Stimulated activated CD4-positive, alpha-beta T cell treated with anti-CD3 and anti-CD28 coated beads, Interleukin-12 subunit alpha, Interleukin-12 subunit beta, amount 100 ng/mL, for 24 hours (primary cell): ENCODE measurements around the gene APBB2.
A peak's percentile ranks its signal among the peaks of the same experiment; 100 is the strongest.
"Not testable (repeated sequence)": the region's sequence is repeated elsewhere in the genome, so short reads cannot be mapped to it uniquely, and the experiment has no call there.

Experiments
- DNase-seq, 2 experiments: peaks; one replicate each; pipeline ENCODE4 v3.0.0-alpha.2; 2020; ENCODE audit warnings: low read depth in 2 of 2

Gene APBB2

DNA sequence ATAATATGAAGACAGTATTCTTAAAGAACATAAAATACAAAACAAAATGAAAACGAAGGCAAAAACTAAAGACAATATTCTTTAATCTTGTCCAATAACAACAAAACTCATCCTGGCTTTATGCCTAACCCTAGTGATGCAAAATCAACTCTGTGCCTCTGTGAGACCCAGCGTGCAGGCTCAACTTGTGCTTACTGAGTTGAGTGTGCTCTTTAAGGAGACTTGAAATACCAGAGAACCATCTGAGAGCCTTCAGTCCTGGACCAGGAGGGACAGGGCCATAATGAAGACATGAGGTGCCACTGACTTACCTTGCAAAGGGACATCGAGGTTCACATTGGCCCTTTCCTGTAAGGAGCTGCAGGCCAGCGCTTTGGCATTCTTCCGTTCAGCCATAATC is 387.5 kb downstream of the APBB2 start:
- no peak for DNase-seq

DNA sequence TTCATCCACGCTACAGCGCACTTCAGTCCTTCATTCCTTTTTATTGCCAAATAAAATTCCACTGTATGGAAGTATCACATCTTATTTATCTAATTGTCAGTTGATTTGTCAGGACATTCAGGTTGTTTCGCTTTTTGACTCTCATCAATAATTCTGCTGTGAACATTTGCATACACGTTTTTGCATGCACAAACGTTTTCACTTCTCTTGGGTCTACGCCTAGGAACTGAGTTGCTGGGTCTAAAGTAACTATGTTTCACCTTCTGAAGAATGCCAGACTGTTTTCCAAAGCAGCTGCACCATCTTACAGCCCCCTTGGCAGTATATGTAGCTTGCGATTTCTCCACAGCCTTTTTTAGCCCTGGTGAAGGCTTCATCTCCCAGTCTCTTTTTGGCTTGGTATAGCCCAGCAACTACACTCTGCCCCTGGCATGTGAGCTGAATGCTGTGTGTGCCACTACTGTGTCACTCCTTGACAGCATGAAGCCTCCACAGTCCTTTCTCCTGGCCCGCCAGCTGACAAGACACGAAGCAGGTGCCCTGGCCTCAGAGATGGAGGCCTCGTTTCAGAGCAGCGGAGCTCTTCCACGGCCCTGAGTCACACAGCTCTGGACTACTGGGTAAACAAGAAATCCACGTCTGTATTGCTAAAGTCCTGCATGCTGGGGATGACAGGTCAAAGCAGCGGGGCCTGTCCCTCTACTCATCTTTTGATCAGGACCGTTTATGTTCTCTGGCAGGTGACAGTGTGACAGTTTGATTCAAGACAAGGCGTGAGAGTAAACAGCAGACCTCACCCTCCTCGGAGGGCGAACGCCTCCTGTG is 389.1 kb downstream of the APBB2 start:
- DNase-seq = no peak

DNA sequence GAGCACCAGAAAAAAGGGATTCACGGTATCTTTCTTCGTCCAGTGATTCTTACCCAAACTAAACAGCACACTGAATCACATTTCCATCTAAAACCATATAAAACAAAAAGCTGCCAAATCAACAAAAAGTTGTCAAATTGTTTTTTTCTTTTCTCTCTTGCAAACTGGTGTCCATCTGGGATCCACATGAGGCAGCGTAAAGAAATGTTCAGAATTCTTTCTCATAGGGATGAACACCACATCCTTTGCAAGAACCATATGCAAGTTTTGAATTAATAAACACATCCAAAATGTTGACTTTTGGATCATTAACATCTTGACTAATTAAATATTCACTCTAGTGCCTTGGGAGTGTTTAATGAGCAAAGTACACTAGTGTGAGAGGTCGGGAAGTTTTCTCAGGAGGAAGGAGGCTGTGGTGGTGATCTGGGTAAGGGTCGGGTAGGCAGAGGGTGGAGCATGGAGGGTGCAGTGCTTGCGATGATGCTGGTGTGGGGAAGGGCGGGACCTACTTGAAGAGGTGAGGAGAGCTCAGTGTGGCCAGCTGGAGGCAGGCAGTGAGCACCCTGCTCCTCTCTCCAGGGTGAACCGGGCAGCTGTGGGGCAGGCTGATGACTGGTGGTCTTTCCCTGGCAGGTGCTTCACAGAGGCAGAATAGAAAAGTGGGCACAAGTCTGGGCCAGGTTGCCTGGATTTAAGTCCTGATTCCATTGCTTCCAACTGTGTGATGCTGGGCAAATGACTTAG is 391.7 kb downstream of the APBB2 start:
- DNase-seq = no peak

DNA sequence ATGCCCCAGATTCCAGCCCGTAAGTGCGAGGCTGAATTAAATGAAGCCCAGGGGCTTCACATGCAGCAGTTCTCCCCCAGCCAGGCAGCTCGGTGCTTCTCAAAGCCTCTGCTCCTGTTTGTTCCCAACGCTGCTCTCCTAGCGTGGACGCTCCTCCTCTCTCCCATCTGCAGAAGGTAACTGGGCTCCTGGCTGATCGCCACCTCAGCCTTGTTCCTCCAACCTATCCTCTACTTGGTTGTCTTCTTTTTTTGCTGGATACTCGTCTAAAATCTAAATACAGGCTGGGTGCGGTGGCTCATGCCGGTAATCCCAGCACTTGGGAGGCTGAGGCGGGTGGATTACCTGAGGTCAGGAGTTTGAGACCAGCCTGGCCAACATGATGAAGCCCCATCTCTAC is 394.2 kb downstream of the APBB2 start:
- DNase-seq = no peak

GRCh38 chr4:40817157-40817556 is 397.2 kb downstream of the APBB2 start:
- not testable (repeated sequence) for DNase-seq

GRCh38 chr4:40812856-40813255 is 401.5 kb downstream of the APBB2 start:
- no peak for DNase-seq

- no peak for DNase-seq
Observed at GRCh38 chr4:40812386-40812785, 402.0 kb downstream of the APBB2 start.

GRCh38 chr4:40811956-40812355 is 402.4 kb downstream of the APBB2 start:
- DNase-seq = no peak

GRCh38 chr4:40808926-40809457 is 405.4 kb downstream of the APBB2 start:
- DNase-seq = no peak

DNA sequence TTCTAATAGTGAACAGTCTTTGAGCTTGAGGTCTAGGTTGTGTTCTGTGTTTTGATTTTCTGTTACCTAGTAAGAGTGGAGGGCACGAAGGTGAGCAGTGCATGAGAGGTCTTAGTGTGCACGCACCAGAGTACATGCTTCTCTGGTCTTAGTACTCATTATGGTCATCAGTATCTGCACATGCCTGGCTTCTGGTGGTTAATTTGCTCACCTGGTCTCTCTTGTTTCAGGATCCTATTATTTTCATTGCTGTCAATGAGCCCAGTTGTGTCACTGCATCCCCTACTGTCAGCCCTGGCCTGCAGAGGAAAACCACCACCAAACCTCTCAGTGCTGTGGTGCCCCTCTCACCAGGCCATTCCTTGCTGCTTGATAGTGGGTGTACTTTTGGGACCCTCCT is 409.7 kb downstream of the APBB2 start:
- DNase-seq = no peak

DNA sequence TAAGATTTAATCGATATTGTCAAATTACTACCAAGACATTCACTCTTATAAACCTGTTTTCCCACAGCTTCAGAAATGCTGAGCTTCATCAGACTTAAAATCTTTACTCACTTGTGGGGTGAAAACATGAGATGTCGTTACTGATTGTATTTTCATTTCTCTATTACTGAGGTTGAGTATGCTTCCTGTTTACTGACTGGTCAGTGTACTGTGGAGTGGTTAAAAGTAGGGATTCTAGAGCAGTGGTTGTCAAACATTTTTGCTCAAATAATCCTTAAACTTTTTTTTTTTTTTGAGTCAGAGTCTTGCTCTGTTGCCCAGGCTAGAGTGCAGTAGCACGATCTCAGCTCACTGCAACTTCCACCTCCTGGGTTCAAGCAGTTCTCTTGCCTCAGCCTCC is 414.3 kb downstream of the APBB2 start:
- DNase-seq = no peak

DNA sequence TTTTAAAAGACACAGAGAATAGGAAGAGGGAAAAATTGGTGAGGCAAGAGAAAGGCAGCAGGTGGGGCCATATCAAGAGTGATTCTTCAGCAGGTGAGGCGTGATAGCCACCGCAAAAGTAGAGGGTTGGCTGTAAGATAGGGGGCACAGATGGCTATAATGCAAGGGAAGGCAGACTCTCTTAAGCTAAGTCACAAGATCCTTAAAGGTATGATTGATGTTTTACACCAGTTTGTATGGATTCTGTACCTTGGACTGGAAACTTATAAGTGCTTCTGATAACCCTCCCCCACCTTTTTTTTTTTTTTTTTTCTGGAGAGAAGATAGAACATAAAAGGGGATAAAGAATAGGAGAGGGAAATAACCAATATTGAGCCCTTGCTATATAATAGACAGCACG is 424.6 kb downstream of the APBB2 start:
- no peak for DNase-seq

DNA sequence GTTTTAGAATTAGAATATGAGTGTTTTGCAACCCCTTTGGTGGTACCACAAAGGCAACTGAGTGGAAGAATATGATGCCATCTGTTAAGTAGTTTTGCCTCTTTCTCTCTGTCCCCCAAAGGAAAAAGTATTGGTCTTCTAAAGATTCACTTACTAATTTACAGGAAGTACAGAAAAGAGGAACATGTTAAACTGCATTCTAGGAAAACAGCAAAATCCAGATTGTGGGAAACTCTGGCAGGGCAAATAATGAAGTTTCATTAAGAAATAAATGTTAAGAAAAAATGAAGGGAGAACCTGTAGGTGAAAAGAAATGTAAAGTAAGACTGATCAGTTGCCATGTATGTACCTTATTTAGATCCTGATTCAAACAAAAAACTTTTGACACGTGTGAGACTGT is 425.3 kb downstream of the APBB2 start:
- DNase-seq = no peak

DNA sequence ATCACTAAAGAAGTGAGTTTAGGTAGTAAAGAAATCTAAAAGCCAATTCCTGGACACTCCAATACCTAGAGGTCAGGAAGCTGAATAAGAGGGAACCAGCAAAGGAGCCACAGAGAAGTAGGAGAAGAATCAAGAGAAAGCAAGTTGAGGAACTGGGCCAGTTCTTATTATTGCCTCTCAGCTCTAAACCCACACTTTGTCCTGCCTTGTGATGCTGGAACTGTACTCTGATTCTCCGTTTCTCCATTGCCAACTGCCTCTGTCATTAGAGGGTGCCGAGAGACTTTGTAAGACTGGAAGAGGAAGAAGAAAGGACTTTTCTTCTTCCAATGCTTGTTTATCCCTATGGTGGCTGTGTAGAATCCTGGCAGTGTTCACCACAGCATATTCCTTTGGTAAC is 426.0 kb downstream of the APBB2 start:
- DNase-seq = no peak

GRCh38 chr4:40785727-40786126 is 428.6 kb downstream of the APBB2 start:
- DNase-seq = no peak

GRCh38 chr4:40782876-40783275 is 431.5 kb downstream of the APBB2 start:
- no peak for DNase-seq

DNA sequence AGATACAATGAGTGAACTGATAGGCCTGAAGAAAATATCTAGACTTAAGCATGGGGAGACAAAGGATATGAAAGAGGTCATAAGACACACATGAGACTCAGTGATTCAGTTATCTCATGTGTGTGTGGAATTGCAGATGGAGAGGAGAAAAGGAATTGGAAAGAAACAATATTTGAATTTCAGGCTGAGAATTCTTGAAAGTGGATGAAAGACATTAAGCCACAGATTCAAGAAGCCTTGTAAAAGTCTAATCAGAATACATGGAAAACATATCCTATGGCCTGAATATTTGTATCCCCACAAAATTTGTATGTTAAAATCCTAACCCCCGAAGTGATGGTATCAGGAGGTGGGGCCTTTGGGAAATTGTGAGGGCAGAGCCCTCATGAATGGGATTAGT is 436.3 kb downstream of the APBB2 start:
- DNase-seq = no peak

DNA sequence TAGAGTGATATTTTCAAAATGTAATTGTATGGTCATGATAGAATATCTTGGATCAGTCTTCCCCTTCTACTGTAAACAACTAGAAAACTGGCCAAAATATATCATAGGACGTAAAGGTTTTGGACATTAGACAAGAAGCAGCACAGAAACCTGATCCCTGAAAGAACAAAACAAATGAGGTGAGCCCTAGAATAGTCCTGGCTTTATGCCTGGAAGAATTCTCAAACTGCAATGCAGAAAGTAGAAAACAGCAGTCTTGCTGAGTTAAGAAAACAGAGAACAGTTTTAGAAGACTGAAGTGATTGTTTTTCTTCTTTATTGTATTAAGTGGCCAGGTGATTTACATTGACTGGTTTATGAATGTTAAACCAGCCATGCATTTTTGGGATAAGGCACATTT is 445.1 kb downstream of the APBB2 start:
- no peak for DNase-seq

DNA sequence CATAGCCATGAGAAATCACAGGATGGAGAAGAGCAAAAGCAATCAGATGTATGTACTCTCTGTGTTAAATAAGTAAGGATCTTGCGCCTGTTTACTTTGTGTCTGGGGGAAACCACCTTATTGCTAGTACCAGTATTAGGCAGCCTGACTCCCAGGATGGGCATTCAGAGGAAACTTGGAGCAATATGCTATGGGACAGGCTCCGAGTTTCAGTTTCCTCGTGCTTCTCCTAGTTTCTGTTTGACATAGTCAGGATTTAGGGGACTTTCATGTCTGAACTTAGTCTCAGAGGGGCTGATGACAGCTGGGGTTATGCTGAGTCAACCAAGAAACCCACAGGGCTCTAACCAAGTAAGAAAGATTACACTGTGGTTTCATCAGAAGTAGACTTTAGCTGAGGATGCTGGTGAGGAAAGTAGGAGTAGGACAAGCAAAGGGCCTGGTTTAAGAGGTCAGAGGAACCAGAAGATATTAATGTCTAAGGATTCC is 451.1 kb downstream of the APBB2 start:
- DNase-seq = peak in 1 of 2 experiments; percentile 22
